GM12878 (cell line): ENCODE results near the gene PLRG1. TPM values are rescaled to one million over a fixed set of nuclear protein-coding genes. Genes with fewer than 3 reads are reported as not detected.

Source experiments
- ATAC-seq: fragments of 200-7000 bp; cut with Tn5 transposase; 3 replicates; pipeline ENCODE4 v1.9.1; 2020; ENCODE audit warnings: mild to moderate bottlenecking, moderate library complexity
- BruUV-seq: library from RNA; stranded (reverse); fragments of 400-500 nt; replicated peaks from 2 replicates; lab custom pipeline; 2021; lab: Mats Ljungman, UMichigan
- CTCF ChIA-PET: fragments of 300-600 bp; sonication (Branson Sonifier 250); formaldehyde crosslinking; extraction: SDS; loops from one replicate; lab custom pipeline; 2021; ENCODE audit warnings: inconsistent platforms; lab: Yijun Ruan, JAX
- POLR2A ChIA-PET: fragments of 350-600 bp; formaldehyde crosslinking; extraction: SDS; loops from one replicate; lab custom pipeline; 2021; ENCODE audit warnings: inconsistent platforms; lab: Charles Lee
- RAD21 ChIA-PET: fragments of 300-600 bp; sonication (Branson Sonifier 250); formaldehyde crosslinking; loops from one replicate; lab custom pipeline; 2023; ENCODE audit warnings: antibody characterized with exemption; ENCODE audit not compliant: unreplicated experiment; lab: Charles Lee
- SMC1A ChIA-PET: fragments of 300-600 bp; sonication (Branson Sonifier 250); formaldehyde crosslinking; loops from one replicate; lab custom pipeline; 2023; ENCODE audit not compliant: unreplicated experiment, uncharacterized antibody; lab: Charles Lee
- DNase-seq: peaks from one replicate; pipeline ENCODE4 v3.0.0-alpha.2; 2011; ENCODE audit warnings: low read depth, low spot score
- FAIRE-seq: peaks from 3 replicates; lab custom pipeline; 2011; peaks lifted over from hg19 to GRCh38; lab: Jason Lieb, UNC
- H2AFZ ChIP-seq: 2 replicates; pipeline ENCODE4 v1.6.0; 2011; ENCODE audit warnings: low read depth, low read length, control low read depth; ENCODE audit not compliant: control insufficient read depth
- H3K27ac ChIP-seq: 2 replicates; pipeline ENCODE4 v1.5.1; 2011; ENCODE audit warnings: control low read depth; ENCODE audit not compliant: control insufficient read depth, insufficient read depth
- H3K27me3 ChIP-seq, 2 experiments: replicated peaks in 1 of 2; 2 replicates each; pipeline versions ENCODE4 v1.6.0 to v1.6.1; 2011; ENCODE audit warnings: low read length in 1 of 2; ENCODE audit not compliant: control insufficient read depth in 2 of 2, insufficient read depth in 2 of 2
- H3K36me3 ChIP-seq, 2 experiments: 2 replicates each; pipeline ENCODE4 v1.5.1; 2011; ENCODE audit warnings: low read length in 1 of 2; ENCODE audit not compliant: control insufficient read depth in 2 of 2, insufficient read depth in 2 of 2
- H3K4me1 ChIP-seq: 2 replicates; pipeline ENCODE4 v1.6.1; 2011; ENCODE audit warnings: mild to moderate bottlenecking, low read length, moderate library complexity, mixed read lengths; ENCODE audit not compliant: control insufficient read depth, insufficient read depth
- H3K4me2 ChIP-seq: 2 replicates; pipeline ENCODE4 v1.6.0; 2011; ENCODE audit warnings: control low read depth; ENCODE audit not compliant: control insufficient read depth, insufficient read depth
- H3K4me3 ChIP-seq: fragments of 200-600 bp; sonication (generic); 2 replicates; pipeline ENCODE4 v1.5.1; 2016
- H3K79me2 ChIP-seq: 2 replicates; pipeline ENCODE4 v1.6.0; 2011; ENCODE audit warnings: low read length; ENCODE audit not compliant: control insufficient read depth, insufficient read depth
- H3K9ac ChIP-seq: 2 replicates; pipeline ENCODE4 v1.8.0; 2011; ENCODE audit warnings: low read length, control low read depth, mixed read lengths; ENCODE audit not compliant: control insufficient read depth, insufficient read depth
- H3K9me3 ChIP-seq: replicated peaks from 3 replicates; pipeline ENCODE4 v1.5.1; 2011; ENCODE audit warnings: mild to moderate bottlenecking, low read length; ENCODE audit not compliant: control insufficient read depth, insufficient read depth
- H4K20me1 ChIP-seq: 2 replicates; pipeline ENCODE4 v1.6.0; 2011; ENCODE audit not compliant: control insufficient read depth, insufficient read depth
- FOXK2 ChIP-seq: fragments of 450-650 bp; IDR thresholded peaks from 2 replicates; pipeline ENCODE4 v1.6.1; 2017; ENCODE audit warnings: mild to moderate bottlenecking, moderate library complexity
- IKZF1 ChIP-seq: fragments of 450-650 bp; conservative IDR thresholded peaks from 2 replicates; pipeline ENCODE4 v1.6.1; 2017; ENCODE audit warnings: antibody characterized with exemption, mild to moderate bottlenecking
- IRF4 ChIP-seq: IDR thresholded peaks from 2 replicates; pipeline ENCODE4 v1.6.1; 2011; ENCODE audit warnings: low read depth, low read length
- LARP7 ChIP-seq: fragments of 450-650 bp; IDR thresholded peaks from 2 replicates; pipeline ENCODE4 v1.6.1; 2017; ENCODE audit warnings: mild to moderate bottlenecking
- NR2C1 ChIP-seq: fragments of 450-650 bp; IDR thresholded peaks from 2 replicates; pipeline ENCODE4 v1.6.1; 2017; ENCODE audit warnings: antibody characterized with exemption, mild to moderate bottlenecking, moderate library complexity
- RAD51 ChIP-seq: fragments of 450-650 bp; IDR thresholded peaks from 2 replicates; pipeline ENCODE4 v1.6.1; 2016; ENCODE audit warnings: moderate library complexity, mild to moderate bottlenecking, inconsistent platforms
- SREBF1 ChIP-seq: IDR thresholded peaks from 2 replicates; pipeline ENCODE4 v1.6.1; 2012; ENCODE audit warnings: mild to moderate bottlenecking, low read length
- TAF1 ChIP-seq: IDR thresholded peaks from 2 replicates; pipeline ENCODE4 v1.6.1; 2011; ENCODE audit warnings: mild to moderate bottlenecking, low read depth, low read length, borderline replicate concordance
- YBX1 ChIP-seq: fragments of 450-650 bp; IDR thresholded peaks from 2 replicates; pipeline ENCODE4 v1.6.1; 2016; ENCODE audit warnings: antibody characterized with exemption
- ZBED1 ChIP-seq: IDR thresholded peaks from 2 replicates; pipeline ENCODE4 v1.6.1; 2016; ENCODE audit warnings: borderline replicate concordance
- ZBTB33 ChIP-seq: fragments of 450-650 bp; IDR thresholded peaks from 2 replicates; pipeline ENCODE4 v1.6.1; 2017; ENCODE audit warnings: mild to moderate bottlenecking
- ZNF274 ChIP-seq: IDR thresholded peaks from one replicate; pipeline ENCODE4 v1.8.0; 2011; ENCODE audit not compliant: insufficient read length, insufficient read depth
- WGBS: methylation state at CpG from one replicate; pipeline ENCODE4 v1.1.6; 2016; ENCODE audit warnings: low lambda C conversion rate; ENCODE audit not compliant: insufficient replicate concordance, insufficient coverage; ENCODE audit errors: missing lambda C conversion rate; 5-methylcytosine and 5-hydroxymethylcytosine counted together
- in situ Hi-C: fragments of 300-500 bp; cut with MboI; formaldehyde crosslinking; loops from 9 replicates; pipeline ENCODE4 v1.14.3; 2018; ENCODE audit warnings: mixed read lengths
- intact Hi-C: fragments of 100-400 bp; cut with micrococcal nuclease; formaldehyde crosslinking; loops from one replicate; pipeline ENCODE4 v1.14.2; 2022; ENCODE audit not compliant: unreplicated experiment
- polyA plus RNA-seq, 11 experiments: library from polyadenylated mRNA; depleted of rRNA in 4 of 11; unstranded in 6 of 11; stranded (reverse) in 5 of 11; fragments of >200 nt; fragmentation: Nextera tagmentation in 4 of 11; fragmentation: Illumina TruSeq in 1 of 11; extraction: Ambion mirVana in 4 of 11; extraction: Trizol in 1 of 11; gene quantifications; 1 replicate in 1 of 11; 2 replicates in 10 of 11; pipeline versions ENCODE4 v1.2.1 to v1.2.3, GENCODE V29; 2011 to 2016; ENCODE audit warnings: inconsistent platforms in 2 of 11, missing spikeins in 2 of 11, low read depth in 1 of 11
- total RNA-seq, 4 experiments: library from RNA; depleted of rRNA in 3 of 4; stranded (reverse); fragments of >200 nt in 3 of 4; fragmentation: Illumina TruSeq in 1 of 4; extraction: Trizol in 1 of 4; gene quantifications; 2 replicates each; pipeline versions ENCODE4 v1.2.1 to v1.2.3, GENCODE V29; 2013 to 2021

Gene PLRG1
- total and polyA plus RNA-seq, 10 of the 15 experiments (the other 5 are each of a cell fraction or from before 2014, with no cell fraction given) = 54.7 to 182 (median 111) TPM

- SMC1A ChIA-PET = interaction anchor here (3.4 kb wide), 1 partner anchor 10 kb away, joined by 14 read pairs; no protein-coding TSS in a partner anchor
- Histone ChIP-seq H3K27me3 (peaks cover 0 to 3% of the 10 kb centered on the region in 2 experiments; a peak in 3 of 4 replicates), H3K4me1 (no peaks in the 10 kb centered on the region), H3K27ac (no peak overlapping the region), H3K9ac (no peak overlapping the region), H3K9me3 (no peaks in the 10 kb centered on the region), H4K20me1 (no peaks in the 10 kb centered on the region), H3K4me3 (no peak overlapping the region), H3K79me2 (no peaks in the 10 kb centered on the region), H3K36me3 (no peaks in the 10 kb centered on the region), H2AFZ (no peak overlapping the region), H3K4me2 (no peak overlapping the region)
- FAIRE-seq = no peak
- BruUV-seq = no TSS peak
- in situ Hi-C loops (no loop called here), intact Hi-C loops (no loop called here)
- DNase-seq = no peak
- CTCF ChIA-PET = interaction anchor here (0.8 to 2.6 kb wide), 3 partner anchors 9 to 767 kb away, joined by 3 to 12 read pairs (median 3); no protein-coding TSS in a partner anchor
- TF ChIP-seq ZBED1 (no peak), FOXK2 (no peak), SREBF1 (no peak), RAD51 (no peak), LARP7 (no peak), NR2C1 (no peak), ZNF274 (no peak), ZBTB33 (no peak), TAF1 (no peak), IKZF1 (no peak), IRF4 (no peak), YBX1 (no peak)
- POLR2A ChIA-PET = no interaction called here
- ATAC-seq = no peak
- WGBS = 0% methylated on average over 1 of the region's 1 CpG
- RAD21 ChIA-PET = interaction anchor here (1.4 kb wide), 1 partner anchor 10 kb away, joined by 5 read pairs; no protein-coding TSS in a partner anchor
These were observed 33.7 kb downstream of the PLRG1 start for GRCh38 chr4:154516318-154517029.
